Hepatocyte (in vitro differentiated cells): ENCODE data around the gene B4GALT4.

ENCODE experiments used
- EZH2 ChIP-seq: fragments of 200-600 bp; sonication (generic); IDR thresholded peaks from 2 replicates; pipeline ENCODE4 v1.6.1; 2016; ENCODE audit warnings: antibody characterized with exemption, mild to moderate bottlenecking, borderline replicate concordance
- EZH2phosphoT487 ChIP-seq: fragments of 200-600 bp; sonication (generic); IDR thresholded peaks from one replicate; pipeline ENCODE4 v1.6.1; 2018; ENCODE audit warnings: antibody characterized with exemption, mild to moderate bottlenecking, low read depth, moderate library complexity; ENCODE audit not compliant: unreplicated experiment, severe bottlenecking
- TF ChIP-seq, protein P1 (sequence below): fragments of 200-600 bp; sonication (generic); IDR thresholded peaks from 2 replicates; pipeline ENCODE4 v1.5.1; 2016; ENCODE audit warnings: antibody characterized with exemption, mild to moderate bottlenecking; ENCODE audit not compliant: poor library complexity

DNA sequence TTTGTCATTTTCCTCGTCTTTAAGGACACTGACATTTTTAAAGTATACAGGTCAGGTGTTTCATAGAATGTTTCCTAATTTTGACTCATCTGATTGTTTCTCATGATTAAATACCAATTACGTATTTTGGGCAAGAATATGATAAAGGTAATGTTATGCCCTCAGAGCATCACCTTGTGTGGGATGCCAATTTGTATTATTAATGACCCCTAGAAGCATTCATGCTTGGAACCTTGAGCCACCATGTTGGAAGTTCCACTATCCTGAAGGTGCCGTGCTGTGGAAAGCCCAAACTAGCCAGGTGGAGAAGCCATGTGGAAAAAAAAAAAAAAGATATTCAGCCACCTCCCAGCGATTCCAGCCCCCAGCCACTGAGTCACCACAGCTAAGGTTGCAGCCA lies 19.1 kb upstream of the B4GALT4 start:
- TF ChIP-seq, protein P1, sequence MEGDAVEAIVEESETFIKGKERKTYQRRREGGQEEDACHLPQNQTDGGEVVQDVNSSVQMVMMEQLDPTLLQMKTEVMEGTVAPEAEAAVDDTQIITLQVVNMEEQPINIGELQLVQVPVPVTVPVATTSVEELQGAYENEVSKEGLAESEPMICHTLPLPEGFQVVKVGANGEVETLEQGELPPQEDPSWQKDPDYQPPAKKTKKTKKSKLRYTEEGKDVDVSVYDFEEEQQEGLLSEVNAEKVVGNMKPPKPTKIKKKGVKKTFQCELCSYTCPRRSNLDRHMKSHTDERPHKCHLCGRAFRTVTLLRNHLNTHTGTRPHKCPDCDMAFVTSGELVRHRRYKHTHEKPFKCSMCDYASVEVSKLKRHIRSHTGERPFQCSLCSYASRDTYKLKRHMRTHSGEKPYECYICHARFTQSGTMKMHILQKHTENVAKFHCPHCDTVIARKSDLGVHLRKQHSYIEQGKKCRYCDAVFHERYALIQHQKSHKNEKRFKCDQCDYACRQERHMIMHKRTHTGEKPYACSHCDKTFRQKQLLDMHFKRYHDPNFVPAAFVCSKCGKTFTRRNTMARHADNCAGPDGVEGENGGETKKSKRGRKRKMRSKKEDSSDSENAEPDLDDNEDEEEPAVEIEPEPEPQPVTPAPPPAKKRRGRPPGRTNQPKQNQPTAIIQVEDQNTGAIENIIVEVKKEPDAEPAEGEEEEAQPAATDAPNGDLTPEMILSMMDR = no peak
- TF ChIP-seq EZH2 (no peak), EZH2phosphoT487 (no peak)
